GM12874 (cell line): Measurements from ENCODE around the gene DDX49.

ENCODE experiments used
- CTCF ChIP-seq: IDR thresholded peaks from 2 replicates; pipeline ENCODE4 v1.5.1; 2011; ENCODE audit warnings: low read depth, mild to moderate bottlenecking, control low read depth, low read length, moderate library complexity; ENCODE audit not compliant: insufficient read depth

DDX49 gene

DNA sequence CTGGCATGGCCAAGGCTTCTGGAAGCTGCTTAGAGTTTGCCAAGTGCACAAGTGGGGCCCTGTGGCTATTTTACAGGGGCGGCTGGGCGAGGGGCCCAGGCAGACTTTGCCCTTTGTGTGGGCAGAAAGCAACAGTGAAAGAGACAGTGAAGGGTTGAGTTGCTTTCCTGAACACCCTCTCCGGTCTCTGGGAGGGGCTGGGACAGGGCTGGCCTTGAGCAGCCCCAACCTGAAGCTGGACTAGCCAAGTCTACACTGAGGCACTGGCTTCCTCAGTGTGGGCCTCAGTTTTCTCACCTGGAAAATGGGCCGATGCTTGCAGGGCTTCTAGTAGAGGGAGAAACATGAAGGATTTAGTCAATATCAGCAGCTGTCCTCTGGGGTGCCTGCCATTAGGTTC, 23.9 kb downstream of the DDX49 start:
- no peak for TF ChIP-seq CTCF

DNA sequence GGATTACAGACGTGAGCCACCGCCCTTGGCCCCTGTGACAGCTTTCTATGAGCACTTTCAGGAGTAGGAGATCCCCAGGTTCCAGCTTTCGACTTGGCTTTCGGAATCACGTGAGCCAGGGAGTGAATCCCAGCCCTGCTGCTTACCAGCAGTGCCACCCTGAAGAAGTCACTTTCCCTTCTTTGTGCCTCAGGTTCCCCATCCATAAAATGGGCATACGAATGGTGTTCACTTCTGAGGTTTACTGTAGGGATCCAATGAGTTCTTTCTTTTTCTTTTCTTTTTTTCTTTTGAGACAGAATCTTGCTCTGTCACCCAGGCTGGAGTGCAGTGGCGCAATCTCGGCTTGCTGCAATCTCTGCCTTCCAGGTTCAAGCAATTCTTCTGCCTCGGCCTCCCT, 25.8 kb downstream of the DDX49 start:
- TF ChIP-seq CTCF: no peak

DNA sequence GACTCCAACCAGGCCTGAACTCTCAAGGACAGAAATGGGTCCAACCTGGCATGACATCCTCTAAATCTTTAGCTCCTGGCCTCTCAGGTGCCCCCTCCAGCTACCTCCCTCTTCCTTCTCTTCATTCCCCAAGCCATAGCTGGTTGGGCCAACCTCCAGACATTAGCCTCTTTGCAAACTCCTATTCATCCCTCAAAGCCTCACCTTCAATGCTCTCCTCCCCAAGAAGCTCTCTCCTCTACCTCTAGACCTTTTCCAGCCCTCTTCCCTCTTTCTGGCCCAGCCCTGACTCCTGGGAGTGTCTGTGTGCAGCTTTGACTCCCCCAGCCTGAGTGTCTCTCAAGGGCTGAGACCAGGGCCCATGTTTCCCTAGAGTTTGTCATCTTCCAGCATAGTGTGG, 26.8 kb downstream of the DDX49 start:
- no peak for TF ChIP-seq CTCF

DNA sequence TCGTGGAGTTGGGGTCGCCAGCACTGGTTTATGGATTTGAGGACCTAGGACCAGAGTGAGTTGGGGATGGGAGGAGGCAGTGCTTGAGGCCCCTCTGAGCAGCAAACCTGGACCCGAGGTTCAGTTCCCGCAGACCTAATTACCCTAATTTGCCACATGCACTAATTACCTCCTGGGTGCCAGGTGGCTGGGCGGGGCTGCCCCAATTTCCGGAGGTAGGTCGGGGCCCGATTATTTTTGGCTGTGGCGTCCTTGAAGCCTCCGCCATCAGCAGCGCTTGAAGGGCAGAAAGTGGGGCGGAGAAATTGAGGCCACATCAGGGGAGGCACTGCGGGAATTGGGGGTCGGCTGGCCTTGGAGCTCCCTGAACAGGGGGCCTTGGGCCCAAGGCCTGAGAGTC, 27.4 kb downstream of the DDX49 start:
- TF ChIP-seq CTCF: no peak

GRCh38 chr19:18948075-18948975, 28.8 kb downstream of the DDX49 start:
- TF ChIP-seq CTCF: no peak

GRCh38 chr19:18948976-18949356, 29.5 kb downstream of the DDX49 start:
- TF ChIP-seq CTCF: no peak

DNA sequence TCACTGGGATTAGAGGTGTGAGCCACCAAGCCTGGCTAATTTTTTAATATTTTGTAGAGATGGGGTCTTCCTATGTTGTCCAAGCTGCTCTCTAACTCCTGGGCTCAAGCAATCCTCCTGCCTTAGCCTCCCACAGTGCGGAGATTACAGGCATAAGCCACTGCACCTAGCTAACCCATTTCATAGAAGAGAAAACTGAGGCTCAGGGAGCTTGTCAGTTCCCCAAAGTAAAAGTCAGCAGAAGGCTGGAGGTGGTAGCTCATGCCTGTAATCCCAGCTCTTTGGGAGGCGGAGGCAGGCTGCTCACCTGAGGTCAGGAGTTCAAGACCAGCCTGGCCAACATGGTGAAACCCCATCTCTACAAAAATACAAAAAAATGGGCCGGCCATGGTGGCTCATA, 30.3 kb downstream of the DDX49 start:
- TF ChIP-seq CTCF: no peak
